ENCODE measurements around the gene SPCS2. TPM values are rescaled to one million over a fixed set of nuclear protein-coding genes. Genes with fewer than 3 reads are reported as not detected.

The SPCS2 gene
- total RNA-seq (2022; extraction: Qiagen RNA extraction): 223 to 297 TPM (median 248 TPM) in 5 replicates

DNA sequence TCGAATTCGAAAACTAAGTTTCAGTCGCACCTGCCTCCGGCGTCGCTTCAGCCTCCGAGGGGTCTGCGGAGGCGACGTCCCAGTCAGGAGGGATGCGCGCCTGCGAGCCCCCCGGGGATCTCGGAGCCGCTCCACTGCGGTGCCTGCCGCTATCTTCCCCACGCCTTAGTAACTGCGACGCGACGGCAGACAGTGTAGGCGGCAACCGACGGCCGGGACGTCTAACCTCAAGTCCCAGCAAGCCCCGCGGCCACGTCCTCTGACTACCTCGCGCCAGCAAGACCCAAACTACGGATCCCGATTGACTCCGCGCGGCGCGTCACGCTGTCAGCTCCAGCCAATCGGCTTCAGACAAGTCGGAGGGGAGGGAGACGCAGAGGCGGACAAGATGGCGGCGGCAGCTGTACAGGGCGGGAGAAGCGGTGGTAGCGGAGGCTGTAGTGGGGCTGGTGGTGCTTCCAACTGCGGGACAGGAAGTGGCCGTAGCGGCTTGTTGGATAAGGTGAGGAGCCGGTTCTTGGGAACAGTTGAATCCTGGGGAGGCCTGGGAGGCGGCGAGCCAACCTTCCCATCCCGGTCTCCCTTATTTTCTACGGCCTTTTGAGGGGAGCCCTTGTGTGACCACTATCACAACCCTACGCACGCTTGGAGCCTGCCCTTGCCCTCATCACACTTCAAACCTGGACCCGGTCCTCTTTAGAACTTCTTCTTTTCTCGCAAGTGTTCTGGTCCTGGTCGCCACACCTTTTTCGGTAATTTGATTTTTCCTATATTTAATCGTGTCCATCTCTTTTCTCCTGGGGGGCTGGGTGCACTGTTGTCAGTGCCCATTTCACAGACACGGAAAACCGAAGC is at the start of gene SPCS2, which contains the start of gene XRRA1:
TSS of gene SPCS2 (plus strand) at position 369 of the 855 bp plus-strand sequence. CDS start at position 389, 20 bp downstream.
TSS of gene XRRA1 (minus strand) at position 194 of the 855 bp plus-strand sequence. CDS start 8,213 bp downstream, outside the sequence.

DNA sequence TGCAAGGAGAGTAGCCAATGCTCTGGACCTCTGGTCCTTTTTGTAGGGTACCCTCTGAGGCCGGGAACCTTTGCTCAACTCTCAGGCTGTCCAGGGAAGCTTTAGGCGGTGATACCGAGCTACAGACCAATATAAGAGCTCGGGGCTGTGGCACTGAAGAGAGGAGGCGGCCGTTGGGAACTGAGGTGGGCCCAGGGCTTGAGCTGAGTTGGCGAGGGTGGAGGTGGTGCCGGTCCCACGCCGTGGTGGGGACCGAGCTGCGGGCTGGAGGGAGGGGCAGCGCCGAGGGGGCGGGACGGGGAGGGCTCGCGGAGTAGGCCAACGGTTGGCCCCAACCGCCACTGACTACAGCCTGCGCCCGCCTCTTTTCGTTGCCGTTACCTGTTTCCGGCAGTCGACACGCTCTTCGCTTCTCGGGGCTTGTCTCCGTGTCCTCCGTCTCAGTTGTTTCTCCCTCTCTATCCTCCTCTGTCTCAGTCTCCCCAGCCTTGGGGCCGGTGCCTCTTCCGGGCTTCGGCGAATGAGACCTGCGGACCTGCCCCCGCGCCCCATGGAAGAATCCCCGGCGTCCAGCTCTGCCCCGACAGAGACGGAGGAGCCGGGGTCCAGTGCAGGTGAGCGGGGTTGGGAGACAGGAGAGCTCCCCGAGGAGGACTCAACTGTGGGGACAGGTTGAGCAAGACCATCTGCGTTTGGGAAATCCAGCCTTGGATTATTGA is 39.6 kb downstream of the SPCS2 start, which contains the start of gene NEU3:
TSS of gene NEU3 (plus strand) at position 393 of the 719 bp plus-strand sequence. CDS start at position 521, 128 bp downstream.

Other genes with a start within 250 kb of the SPCS2 start
- 3.1 to 5.0 TPM (median 4.4 TPM) in 5 replicates for gene CHRDL2, start 217.8 kb upstream of the SPCS2 start, total RNA-seq (2022; extraction: Qiagen RNA extraction)
- gene RNF169, start 200.4 kb upstream of the SPCS2 start, total RNA-seq (2022; extraction: Qiagen RNA extraction): 4.0 to 6.2 TPM (median 5.9 TPM) in 5 replicates
- 4.9 to 6.9 TPM (median 6.4 TPM) in 5 replicates for gene XRRA1, start 175 bp upstream of the SPCS2 start, total RNA-seq (2022; extraction: Qiagen RNA extraction)
- 3.2 to 5.0 TPM (median 3.9 TPM) in 5 replicates for gene NEU3, start 39.7 kb downstream of the SPCS2 start, total RNA-seq (2022; extraction: Qiagen RNA extraction)
- not detected in 5 replicates for gene OR2AT4, start 147.6 kb downstream of the SPCS2 start, total RNA-seq (2022; extraction: Qiagen RNA extraction)
- gene SLCO2B1, start 201.8 kb downstream of the SPCS2 start, total RNA-seq (2022; extraction: Qiagen RNA extraction): 3.4 to 4.5 TPM (median 3.5 TPM) in 5 replicates